Measurements from ENCODE around the gene RASA3. TPM values are rescaled to one million over a fixed set of nuclear protein-coding genes. Genes with fewer than 3 reads are reported as not detected.

RASA3 gene
- total RNA-seq, 2 donors from 2014 or later = 6.5 to 9.0 TPM

GRCh38 chr13:114012921-114013320, 119.5 kb downstream of the RASA3 start:
- ATAC-seq (no peak), DNase-seq (no peak)
- intact Hi-C loops (cut with DNase I, micrococcal nuclease) = no loop called here

GRCh38 chr13:114012141-114012540, 120.3 kb downstream of the RASA3 start:
- intact Hi-C loops (cut with DNase I, micrococcal nuclease) = no loop called here
- ATAC-seq (no peak), DNase-seq (no peak)

- no peak for ATAC-seq
- intact Hi-C loops (cut with DNase I, micrococcal nuclease) = no loop called here
- DNase-seq = peak in 1 of 2 donors; percentile 20
Measured at GRCh38 chr13:114011226-114011625, 121.2 kb downstream of the RASA3 start.

- intact Hi-C loops (cut with DNase I, micrococcal nuclease) = no loop called here
- peak in 1 of 2 donors; percentile 21 for DNase-seq
- ATAC-seq = no peak
Measured at GRCh38 chr13:114010401-114011101, 121.9 kb downstream of the RASA3 start.

GRCh38 chr13:114009590-114010400, 122.6 kb downstream of the RASA3 start:
- DNase-seq (peak in 1 of 2 donors; percentile 19), ATAC-seq (no peak)
- intact Hi-C loops (cut with DNase I, micrococcal nuclease) = no loop called here

GRCh38 chr13:114008964-114009589, 123.3 kb downstream of the RASA3 start:
- ATAC-seq (no peak), DNase-seq (peak in 1 of 2 donors; percentile 12)
- intact Hi-C loops (cut with DNase I, micrococcal nuclease) = no loop called here

GRCh38 chr13:114007566-114007965, 124.9 kb downstream of the RASA3 start:
- intact Hi-C loops (cut with DNase I, micrococcal nuclease) = no loop called here
- ATAC-seq (no peak), DNase-seq (peak in 1 of 2 donors; percentile 12)

- DNase-seq (peak in 1 of 2 donors; percentile 18), ATAC-seq (no peak)
- intact Hi-C loops (cut with DNase I, micrococcal nuclease) = no loop called here
Measured at GRCh38 chr13:114005206-114005724, 127.2 kb downstream of the RASA3 start.

- intact Hi-C loops (cut with DNase I, micrococcal nuclease) = no loop called here
- ATAC-seq (no peak), DNase-seq (peak in 1 of 2 donors; percentile 14)
Measured at GRCh38 chr13:114004420-114005205, 127.8 kb downstream of the RASA3 start.

- intact Hi-C loops (cut with DNase I, micrococcal nuclease) = no loop called here
- DNase-seq (peak in 1 of 2 donors; percentile 14), ATAC-seq (no peak)
Measured at GRCh38 chr13:114002771-114003321, 129.6 kb downstream of the RASA3 start.

- peak; percentile 96 for ATAC-seq
- intact Hi-C loops (cut with DNase I, micrococcal nuclease) = no loop called here
- DNase-seq = peak; percentile 51 to 71
Measured at GRCh38 chr13:114002009-114002544, 130.3 kb downstream of the RASA3 start.

- ATAC-seq = no peak
- DNase-seq = peak in 1 of 2 donors; percentile 21
- intact Hi-C loops (cut with DNase I, micrococcal nuclease) = no loop called here
Measured at GRCh38 chr13:114001331-114002008, 131.0 kb downstream of the RASA3 start.

- no peak for ATAC-seq
- intact Hi-C loops (cut with DNase I, micrococcal nuclease) = no loop called here
- DNase-seq = no peak
Measured at GRCh38 chr13:114000151-114001040, 132.0 kb downstream of the RASA3 start.

- no peak for DNase-seq
- ATAC-seq = no peak
- intact Hi-C loops (cut with DNase I, micrococcal nuclease) = no loop called here
Measured at GRCh38 chr13:113999618-113999910, 132.9 kb downstream of the RASA3 start.

- ATAC-seq = no peak
- DNase-seq = no peak
- intact Hi-C loops (cut with DNase I, micrococcal nuclease) = no loop called here
Measured at GRCh38 chr13:113998781-113999617, 133.4 kb downstream of the RASA3 start.

Measured in left colon (tissue), 2 donors.